Omental fat pad (tissue), 4 donors: ENCODE measurements around the gene KLHL36. TPM values are rescaled to one million over a fixed set of nuclear protein-coding genes. Genes with fewer than 3 reads are reported as not detected.
"Not testable (repeated sequence)": the region's sequence is repeated elsewhere in the genome, so short reads cannot be mapped to it uniquely, and the experiment has no call there.

Experiments used
- ATAC-seq: fragments of 150-250 bp; one replicate; pipeline ENCODE4 v1.9.1; 2016; ENCODE audit warnings: mild to moderate bottlenecking, moderate library complexity; ENCODE audit not compliant: low FRiP score
- DNase-seq: peaks from one replicate; pipeline ENCODE4 v3.0.0-alpha.2; 2019; ENCODE audit warnings: low spot score
- total RNA-seq, 4 donors: library from RNA; depleted of rRNA; stranded (reverse); fragments of >200 nt; gene quantifications; one replicate each; pipeline ENCODE4 v1.1.0, GENCODE V29; 2016
- TF ChIP-seq, protein P1 (sequence below), 3 donors: fragments of 450-650 bp; IDR thresholded peaks; one replicate each; pipeline ENCODE4 v1.5.1; 2016 to 2017; ENCODE audit warnings: antibody characterized with exemption in 3 of 3, mild to moderate bottlenecking in 3 of 3, moderate library complexity in 2 of 3

The KLHL36 gene
- total RNA-seq, 4 donors from 2014 or later, result 60.0 to 72.2 (median 65.8) TPM

DNA sequence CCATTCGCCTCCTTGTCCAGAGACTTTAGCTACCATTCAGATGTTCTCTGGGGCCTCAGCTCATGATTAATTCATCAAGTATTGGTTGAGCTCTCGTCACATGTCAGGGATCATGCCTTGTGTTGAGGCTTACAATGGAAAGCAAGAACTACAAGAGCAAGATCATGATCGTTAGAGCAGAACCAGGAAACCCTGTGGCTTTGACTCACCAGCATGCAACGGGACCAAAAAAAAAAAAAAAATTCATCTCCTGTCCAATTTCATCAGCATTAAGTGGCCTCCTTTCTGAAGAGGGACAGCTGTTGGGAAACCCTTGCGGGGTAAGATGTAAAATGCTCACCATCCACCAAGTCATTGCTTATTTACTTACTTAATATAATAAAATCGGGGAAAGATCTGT lies 39.4 kb downstream of the KLHL36 start:
- ATAC-seq (no peak), DNase-seq (no peak)
- TF ChIP-seq, protein P1, sequence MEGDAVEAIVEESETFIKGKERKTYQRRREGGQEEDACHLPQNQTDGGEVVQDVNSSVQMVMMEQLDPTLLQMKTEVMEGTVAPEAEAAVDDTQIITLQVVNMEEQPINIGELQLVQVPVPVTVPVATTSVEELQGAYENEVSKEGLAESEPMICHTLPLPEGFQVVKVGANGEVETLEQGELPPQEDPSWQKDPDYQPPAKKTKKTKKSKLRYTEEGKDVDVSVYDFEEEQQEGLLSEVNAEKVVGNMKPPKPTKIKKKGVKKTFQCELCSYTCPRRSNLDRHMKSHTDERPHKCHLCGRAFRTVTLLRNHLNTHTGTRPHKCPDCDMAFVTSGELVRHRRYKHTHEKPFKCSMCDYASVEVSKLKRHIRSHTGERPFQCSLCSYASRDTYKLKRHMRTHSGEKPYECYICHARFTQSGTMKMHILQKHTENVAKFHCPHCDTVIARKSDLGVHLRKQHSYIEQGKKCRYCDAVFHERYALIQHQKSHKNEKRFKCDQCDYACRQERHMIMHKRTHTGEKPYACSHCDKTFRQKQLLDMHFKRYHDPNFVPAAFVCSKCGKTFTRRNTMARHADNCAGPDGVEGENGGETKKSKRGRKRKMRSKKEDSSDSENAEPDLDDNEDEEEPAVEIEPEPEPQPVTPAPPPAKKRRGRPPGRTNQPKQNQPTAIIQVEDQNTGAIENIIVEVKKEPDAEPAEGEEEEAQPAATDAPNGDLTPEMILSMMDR (IDR thresholded peaks at IDR 0.05), result no peak

DNA sequence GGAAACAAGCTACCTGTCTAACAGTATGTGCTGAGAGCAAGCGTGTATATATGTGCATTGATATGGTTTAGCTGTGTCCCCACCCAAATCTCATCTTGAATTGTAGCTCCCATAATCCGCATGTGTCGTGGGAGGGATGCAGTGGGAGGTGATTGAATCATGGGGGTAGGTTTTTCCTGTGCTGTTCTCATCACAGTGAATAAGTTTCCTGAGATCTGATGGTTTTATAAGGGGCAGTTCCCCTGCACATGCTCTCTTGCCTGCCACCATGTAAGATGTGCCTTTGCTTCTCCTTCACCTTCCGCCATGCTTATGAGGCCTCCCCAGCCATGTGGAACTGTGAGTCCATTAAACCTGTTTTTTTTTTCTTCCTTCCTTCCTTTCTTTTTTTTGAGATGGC lies 39.9 kb downstream of the KLHL36 start:
- not testable (repeated sequence) for ATAC-seq, DNase-seq

DNA sequence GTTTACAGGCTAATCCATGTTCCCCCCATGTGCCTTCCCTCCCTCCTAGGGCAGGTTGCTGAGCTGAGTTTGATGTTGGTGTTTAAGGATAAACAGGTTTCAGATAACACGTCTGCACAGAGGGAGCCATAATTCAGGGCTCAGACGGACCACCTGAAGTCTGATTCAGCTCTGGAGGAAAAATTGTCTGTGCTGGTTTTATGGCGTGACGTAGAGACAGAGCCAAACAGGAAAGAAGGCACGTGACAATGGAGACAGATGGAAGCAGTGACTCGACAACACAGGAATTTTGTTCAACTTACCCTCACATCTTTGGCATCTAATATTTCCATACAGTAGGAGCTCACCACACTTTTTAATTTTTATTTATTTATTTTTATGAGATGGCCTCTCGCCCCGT lies 40.8 kb downstream of the KLHL36 start:
- ATAC-seq (no peak), DNase-seq (no peak)
- TF ChIP-seq, protein P1 (IDR thresholded peaks at IDR 0.05), result no peak

DNA sequence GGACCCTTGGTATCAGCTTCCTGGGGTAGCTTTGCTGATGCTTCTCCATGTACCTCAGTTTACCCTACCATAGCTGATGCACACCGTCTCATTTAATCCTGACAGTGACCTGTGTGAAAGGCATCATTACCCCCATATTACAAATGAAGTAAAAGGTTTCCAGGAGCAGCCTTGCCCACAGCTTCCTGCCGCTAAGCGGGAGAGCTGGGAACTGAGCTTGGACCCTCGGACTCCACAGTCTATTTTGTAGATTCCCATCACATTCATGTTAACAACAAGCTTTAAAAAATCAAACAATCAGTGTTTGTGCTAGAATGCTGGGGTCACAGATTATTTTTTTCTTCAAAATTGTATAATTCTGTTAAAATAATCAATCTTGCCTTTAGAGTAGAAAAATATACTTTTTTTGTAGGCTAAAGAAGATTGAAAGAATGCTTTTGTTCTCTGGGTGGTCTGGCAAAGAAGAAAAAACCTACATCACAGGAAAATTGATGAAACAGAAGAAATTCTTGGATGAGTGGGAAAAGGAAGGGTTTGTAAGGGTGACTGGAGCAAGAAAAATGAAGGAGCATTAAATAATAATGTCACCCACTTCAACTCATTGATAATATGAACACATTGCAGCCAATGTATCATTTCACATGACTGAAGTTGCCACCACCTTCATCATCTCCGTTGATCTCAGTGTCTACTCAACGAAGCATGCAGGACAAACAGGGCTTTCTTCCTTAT lies 41.9 kb downstream of the KLHL36 start:
- ATAC-seq (no peak), DNase-seq (no peak)
- TF ChIP-seq, protein P1 (IDR thresholded peaks at IDR 0.05), result no peak

DNA sequence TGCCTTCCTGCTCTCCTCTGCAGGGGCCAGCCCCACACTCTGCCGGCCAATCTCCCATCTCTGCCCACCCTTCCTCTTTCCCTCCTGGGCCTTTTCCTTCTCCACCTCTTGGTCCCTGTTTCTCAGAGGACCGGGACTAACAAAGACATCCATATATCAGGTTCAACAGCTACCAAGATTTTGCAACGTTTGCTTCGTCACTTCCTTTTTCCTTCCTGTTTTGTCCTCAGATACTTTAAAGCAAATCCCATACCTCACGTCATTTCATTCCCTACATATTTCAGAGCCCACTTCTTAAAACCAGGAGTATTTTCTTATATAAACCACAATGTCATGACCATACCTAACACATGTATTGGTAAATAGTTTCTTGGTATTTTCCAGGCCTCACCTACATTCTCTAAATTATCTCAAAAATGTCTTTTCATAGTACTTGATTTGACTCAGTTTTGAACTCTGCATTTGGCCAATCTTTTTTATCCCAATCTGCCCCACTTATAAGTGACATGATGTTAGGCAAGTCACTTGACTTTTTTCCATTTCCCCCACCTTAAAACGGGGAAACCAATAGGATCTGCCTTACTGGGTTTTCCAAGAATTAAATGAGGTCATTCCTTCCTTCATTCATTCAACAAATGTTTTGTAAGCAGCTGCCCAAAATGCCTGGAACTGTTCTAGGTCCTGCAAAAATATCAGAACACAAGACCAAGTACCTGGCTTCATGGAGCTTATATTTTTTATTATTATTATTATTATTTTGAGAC lies 44.3 kb downstream of the KLHL36 start:
- DNase-seq (no peak), ATAC-seq (no peak)
- TF ChIP-seq, protein P1 (IDR thresholded peaks at IDR 0.05), result no peak

DNA sequence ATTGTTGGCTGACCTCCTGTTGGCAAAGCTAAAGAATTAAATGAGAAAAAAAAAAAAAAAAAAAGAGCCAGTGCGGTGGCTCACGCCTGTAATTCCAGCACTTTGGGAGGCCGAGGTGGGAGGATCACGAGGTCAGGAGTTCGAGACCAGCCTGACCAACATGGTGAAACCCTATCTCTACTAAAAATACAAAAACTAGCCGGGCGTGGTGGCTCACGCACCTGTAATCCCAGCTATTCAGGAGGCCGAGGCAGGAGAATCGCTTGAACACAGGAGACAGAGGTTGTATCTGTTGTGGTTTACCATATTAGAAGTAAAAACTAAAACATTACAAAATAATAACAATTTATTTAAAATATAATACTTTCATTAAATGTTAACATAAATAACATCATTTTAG lies 45.6 kb downstream of the KLHL36 start:
- DNase-seq, ATAC-seq: not testable (repeated sequence)

DNA sequence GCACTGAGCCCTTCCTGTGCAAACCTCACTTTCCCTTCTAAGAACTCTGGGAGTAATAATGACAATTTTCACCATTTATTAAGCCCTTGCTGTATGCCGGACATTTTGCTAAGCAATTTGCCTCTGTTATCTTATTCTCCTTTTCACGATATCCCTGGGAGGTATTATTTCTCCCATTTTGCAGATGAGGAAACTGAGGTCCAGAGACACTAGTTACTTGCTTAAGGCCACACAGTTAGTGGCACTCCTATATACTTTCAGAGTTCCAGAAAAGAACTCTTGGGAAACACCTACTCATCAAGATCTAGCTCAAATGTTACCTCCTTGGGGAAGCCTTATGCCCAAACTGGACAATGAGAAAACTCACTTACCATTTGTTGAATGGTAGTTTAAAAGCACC lies 46.7 kb downstream of the KLHL36 start:
- TF ChIP-seq, protein P1 (IDR thresholded peaks at IDR 0.05), result no peak
- DNase-seq (no peak), ATAC-seq (no peak)

DNA sequence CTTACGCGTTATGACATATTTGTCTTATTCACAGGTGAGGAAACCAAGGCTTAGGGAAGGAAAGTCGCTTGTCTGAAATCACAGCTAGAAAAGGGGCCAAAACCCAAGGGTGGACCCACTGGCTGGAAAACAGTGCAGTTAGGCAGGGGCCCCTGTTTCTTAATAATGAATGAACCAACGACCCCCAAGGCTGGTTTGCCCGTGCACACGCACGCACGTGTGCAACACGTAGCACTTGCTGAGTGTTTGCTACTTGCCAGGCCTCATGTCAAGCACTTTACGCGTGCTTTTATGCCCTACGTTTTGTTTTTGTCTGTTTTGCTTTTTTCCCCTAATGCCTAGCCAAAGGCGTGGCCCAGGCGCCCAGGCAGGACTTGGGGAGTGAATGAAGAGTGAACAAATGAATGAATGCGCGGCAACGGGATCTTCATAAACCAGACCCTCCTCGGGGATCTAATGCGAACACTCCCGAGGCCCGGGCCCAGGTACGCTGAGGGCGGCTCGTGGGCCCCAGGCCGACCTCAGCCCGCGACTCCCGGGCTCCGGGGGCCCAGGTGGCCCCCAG lies 50.9 kb downstream of the KLHL36 start:
- no peak for DNase-seq
- ATAC-seq, result no peak
- TF ChIP-seq, protein P1 (IDR thresholded peaks at IDR 0.05), result no peak
